ENCODE data around the gene GSTM2. TPM values are rescaled to one million over a fixed set of nuclear protein-coding genes. Genes with fewer than 3 reads are reported as not detected.

Gene GSTM2
- total RNA-seq, 1 donor from 2014 or later, result 1.4 TPM

DNA sequence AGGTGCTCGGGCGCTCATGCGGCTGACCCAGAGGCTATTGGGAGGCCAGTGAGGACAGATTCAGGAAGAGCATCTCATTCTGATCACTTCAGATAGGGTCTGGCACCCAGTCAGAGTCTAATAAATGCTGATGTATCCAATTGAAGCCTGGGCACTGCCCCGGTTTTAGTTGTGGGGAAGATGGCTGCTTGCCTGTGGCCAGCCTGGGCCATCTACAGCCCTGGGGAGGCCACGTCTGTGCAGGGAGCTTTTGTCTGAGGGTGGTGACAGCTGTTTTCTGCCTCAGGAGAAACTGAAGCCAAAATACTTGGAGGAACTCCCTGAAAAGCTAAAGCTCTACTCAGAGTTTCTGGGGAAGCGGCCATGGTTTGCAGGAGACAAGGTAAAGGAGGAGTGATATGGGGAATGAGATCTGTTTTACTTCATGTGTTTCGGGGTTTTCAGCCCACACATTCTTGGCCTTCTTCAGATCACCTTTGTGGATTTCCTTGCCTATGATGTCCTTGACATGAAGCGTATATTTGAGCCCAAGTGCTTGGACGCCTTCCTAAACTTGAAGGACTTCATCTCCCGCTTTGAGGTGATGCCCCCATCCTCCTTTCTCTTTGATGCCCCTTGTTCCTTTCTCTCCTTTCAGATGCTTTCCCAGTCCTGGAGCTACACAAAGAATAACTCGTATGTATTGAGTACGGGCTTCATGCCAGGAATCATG lies 47.0 kb downstream of the GSTM2 start:
- no peak for DNase-seq (ENCODE audit: low read depth in 2 of 2)

DNA sequence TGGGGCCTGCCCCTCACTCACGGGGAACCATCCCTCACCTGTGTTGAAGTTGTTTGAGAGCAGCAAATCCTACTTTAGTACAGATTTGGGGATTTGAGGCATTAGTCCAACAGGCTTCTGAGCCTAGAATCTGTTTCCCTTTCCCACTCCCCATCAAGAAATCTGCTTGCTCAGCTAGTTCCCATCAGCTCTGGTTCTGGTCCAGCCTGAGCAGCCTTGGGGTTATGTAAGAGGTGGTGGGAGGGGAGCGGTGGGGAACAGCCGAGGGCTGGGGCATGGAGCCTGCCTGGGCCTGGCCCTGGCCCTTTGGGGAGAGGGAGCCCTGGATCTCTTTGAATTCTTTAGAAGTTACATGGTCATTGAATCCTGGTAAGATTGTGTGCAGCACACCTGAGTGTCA lies 48.3 kb downstream of the GSTM2 start:
- DNase-seq (ENCODE audit: low read depth in 2 of 2), result no peak

DNA sequence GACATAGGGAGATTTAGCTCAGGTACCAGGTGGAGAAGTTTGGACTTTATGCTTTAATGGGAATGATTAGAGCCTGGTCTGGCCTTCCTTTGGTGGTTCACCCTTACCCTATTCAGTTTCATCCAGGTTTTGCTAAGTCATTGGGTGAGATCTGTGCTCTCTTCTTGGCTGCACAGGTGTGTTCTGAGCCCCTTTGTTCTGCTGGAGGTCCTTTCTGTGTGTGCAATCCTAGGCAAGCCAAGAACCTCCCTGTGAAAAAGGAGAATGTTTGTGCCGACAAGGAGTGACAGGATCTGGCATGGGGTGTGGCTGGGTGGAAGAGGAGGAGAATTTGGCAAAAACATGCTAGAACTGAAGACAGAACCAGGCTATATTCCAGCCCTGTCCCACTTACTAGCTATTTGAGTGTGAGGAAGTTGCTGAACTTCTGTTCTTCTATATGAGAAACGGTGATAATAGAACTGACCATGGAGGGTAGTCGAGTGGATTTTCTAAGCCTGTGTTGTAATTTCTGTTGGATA lies 48.8 kb downstream of the GSTM2 start:
- DNase-seq (ENCODE audit: low read depth in 2 of 2), result no peak

DNA sequence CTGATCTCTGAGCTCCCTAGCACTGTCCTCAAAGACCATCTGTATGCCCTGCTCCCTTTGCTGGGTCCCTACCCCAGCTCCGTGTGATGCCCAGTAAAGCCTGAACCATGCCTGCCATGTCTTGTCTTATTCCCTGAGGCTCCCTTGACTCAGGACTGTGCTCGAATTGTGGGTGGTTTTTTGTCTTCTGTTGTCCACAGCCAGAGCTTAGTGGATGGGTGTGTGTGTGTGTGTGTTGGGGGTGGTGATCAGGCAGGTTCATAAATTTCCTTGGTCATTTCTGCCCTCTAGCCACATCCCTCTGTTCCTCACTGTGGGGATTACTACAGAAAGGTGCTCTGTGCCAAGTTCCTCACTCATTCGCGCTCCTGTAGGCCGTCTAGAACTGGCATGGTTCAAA lies 49.9 kb downstream of the GSTM2 start:
- no peak for DNase-seq (ENCODE audit: low read depth in 2 of 2)

DNA sequence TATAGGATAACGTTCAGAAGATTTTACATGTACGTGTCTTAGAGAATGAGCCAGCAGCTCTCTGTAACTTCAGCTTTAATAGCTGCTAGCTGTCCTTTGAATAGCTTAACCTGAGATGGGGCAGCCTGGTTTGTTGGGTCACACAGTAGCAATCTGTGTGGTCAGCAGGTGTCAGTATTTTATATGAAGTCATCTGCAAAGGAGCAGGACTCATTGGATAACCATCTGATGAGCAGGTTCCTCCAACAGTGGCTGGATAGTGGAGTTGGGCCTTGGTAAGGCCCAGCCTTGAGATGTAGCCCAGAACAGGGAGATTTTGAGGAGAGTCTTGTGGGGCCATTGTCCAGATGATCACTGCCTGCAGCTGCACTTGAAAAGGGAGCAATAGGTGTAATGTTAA lies 50.6 kb downstream of the GSTM2 start:
- DNase-seq (ENCODE audit: low read depth in 2 of 2), result peak; percentile 29 to 41

- peak; percentile 12 to 27 for DNase-seq (ENCODE audit: low read depth in 2 of 2)
Observed at GRCh38 chr1:109719337-109719837, 51.5 kb downstream of the GSTM2 start.

- no peak for DNase-seq (ENCODE audit: low read depth in 2 of 2)
Observed at GRCh38 chr1:109721042-109721441, 53.2 kb downstream of the GSTM2 start.

DNA sequence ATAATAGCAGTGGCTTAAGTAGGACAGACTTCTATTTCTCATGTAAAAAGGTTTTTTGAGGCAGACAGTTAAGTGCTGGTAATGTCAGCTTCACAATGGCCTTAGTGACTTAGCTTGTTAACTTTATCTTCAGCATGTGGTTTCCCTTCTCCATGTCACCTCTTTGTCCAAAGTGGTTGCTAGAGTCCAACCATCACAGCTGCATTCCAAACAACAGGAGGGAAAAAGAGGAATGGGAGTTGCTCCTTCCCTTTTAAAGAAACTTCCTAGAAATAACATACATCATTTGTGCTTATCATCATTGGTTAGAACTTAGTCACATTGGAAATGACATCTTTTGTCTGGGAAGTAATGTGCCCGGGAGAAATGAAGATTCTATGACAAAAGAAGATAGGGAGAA lies 54.1 kb downstream of the GSTM2 start:
- no peak for DNase-seq (ENCODE audit: low read depth in 2 of 2)

DNA sequence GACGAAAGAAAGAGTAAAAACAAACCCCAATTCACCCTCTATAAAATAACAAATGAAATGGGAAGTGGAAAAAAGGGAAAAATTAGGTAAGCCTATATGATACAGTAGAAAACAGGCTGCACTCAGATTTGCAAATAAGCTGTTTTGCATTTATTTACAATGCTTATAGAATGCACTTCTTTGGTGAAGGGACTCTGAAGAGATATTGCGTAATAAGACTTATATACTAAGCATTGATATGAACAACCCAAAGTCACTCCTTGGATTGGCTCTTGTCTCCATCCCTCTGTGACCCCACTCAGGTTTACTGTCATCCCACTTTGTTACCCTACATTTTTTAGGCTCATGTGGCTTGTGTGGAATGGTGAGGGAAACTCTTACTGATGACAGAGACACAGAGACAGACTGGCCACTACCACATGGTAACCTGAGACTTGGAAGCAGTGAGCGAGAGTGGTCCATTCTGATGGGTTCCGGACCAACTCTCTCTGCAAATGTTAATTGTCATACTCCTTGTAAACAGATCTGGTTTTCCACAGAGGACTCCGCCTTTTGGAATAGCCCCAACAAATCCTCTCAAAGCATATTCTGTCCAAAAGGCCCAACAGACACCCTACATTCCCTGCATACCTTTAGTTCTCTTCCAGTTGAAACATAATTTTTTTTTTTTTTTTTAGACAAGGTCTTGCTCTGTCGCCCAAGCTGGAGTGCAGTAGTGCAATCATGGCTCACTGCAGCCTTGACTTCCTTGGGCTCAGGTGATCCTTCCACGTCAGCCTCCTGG lies 55.2 kb downstream of the GSTM2 start:
- DNase-seq (ENCODE audit: low read depth in 2 of 2), result no peak

Other genes with a start within 250 kb of the GSTM2 start
- gene PSMA5, start 241.6 kb upstream of the GSTM2 start, total RNA-seq, result 33.7 and 42.5 TPM in 2 replicates
- under 0.01 TPM in 1 of 2 replicates, not detected in the other for gene SYPL2, start 201.5 kb upstream of the GSTM2 start, total RNA-seq
- 0.65 and 0.79 TPM in 2 replicates for gene ATXN7L2, start 184.2 kb upstream of the GSTM2 start, total RNA-seq
- 3.1 and 4.6 TPM in 2 replicates for gene CYB561D1, start 174.0 kb upstream of the GSTM2 start, total RNA-seq
- 0.65 and 1.4 TPM in 2 replicates for gene AMIGO1, start 158.3 kb upstream of the GSTM2 start, total RNA-seq
- gene GPR61, start 128.2 kb upstream of the GSTM2 start, total RNA-seq, result 0.20 and 0.22 TPM in 2 replicates
- 8.7 and 11.8 TPM in 2 replicates for gene GNAI3, start 119.4 kb upstream of the GSTM2 start, total RNA-seq
- gene GNAT2, start 48.4 kb upstream of the GSTM2 start, total RNA-seq, result under 0.01 and 0.22 TPM in 2 replicates
- gene AMPD2, start 48.2 kb upstream of the GSTM2 start, total RNA-seq, result 25.3 and 26.8 TPM in 2 replicates
- gene GSTM4, start 12.0 kb upstream of the GSTM2 start, total RNA-seq, result 0.40 and 0.65 TPM in 2 replicates
- not detected in 2 replicates for gene GSTM1, start 19.8 kb downstream of the GSTM2 start, total RNA-seq
- gene GSTM5, start 44.2 kb downstream of the GSTM2 start, total RNA-seq, result under 0.01 TPM in 1 of 2 replicates, not detected in the other
- 36.3 and 42.9 TPM in 2 replicates for gene GSTM3, start 73.0 kb downstream of the GSTM2 start, total RNA-seq
- not detected in 2 replicates for gene EPS8L3, start 95.9 kb downstream of the GSTM2 start, total RNA-seq
- 4.2 and 5.2 TPM in 2 replicates for gene CSF1, start 242.8 kb downstream of the GSTM2 start, total RNA-seq